Activated naive CD8-positive, alpha-beta T cell (primary cell): ENCODE data around the gene PDZD11.
"Not testable (repeated sequence)": the region's sequence is repeated elsewhere in the genome, so short reads cannot be mapped to it uniquely, and the experiment has no call there.

Experiments used
- H3K27ac Mint-ChIP-seq: one replicate; pipeline ENCODE4 v1.8.0; 2021; ENCODE audit warnings: mixed read lengths
- H3K27me3 Mint-ChIP-seq: one replicate; pipeline ENCODE4 v1.8.0; 2021; ENCODE audit warnings: mixed read lengths
- H3K36me3 Mint-ChIP-seq: one replicate; pipeline ENCODE4 v1.8.0; 2021; ENCODE audit warnings: mixed read lengths
- H3K4me1 Mint-ChIP-seq: one replicate; pipeline ENCODE4 v1.8.0; 2021; ENCODE audit warnings: low read depth, mixed read lengths
- H3K4me3 Mint-ChIP-seq: one replicate; pipeline ENCODE4 v1.8.0; 2021; ENCODE audit warnings: mild to moderate bottlenecking, mixed read lengths
- H3K9me3 Mint-ChIP-seq: one replicate; pipeline ENCODE4 v1.8.0; 2021; ENCODE audit warnings: low read depth, mixed read lengths

PDZD11 gene

DNA sequence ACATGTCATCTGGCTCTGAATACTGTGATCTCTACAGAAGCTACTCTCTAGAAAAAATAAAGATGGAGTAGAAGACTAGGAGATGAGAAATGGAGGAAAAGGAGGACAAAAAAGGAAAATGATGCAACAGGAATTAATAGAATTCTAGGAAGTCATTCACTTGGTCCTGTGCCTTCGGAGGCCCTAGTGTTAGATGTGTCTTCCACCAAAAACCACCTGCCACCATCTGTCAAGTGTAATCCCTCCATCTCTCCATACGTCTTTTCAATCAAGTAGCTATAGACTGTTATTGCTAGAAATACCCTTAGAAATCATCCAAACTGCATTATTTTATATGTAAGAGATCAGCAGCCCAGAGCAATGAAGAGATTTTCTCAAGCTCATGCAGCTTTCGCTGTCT, 10.6 kb downstream of the PDZD11 start:
- Mint-ChIP-seq H3K36me3 (peaks cover 5% of the 10 kb centered on the region), H3K27ac (no peak overlapping the region), H3K4me1 (no peaks in the 10 kb centered on the region), H3K9me3 (no peaks in the 10 kb centered on the region), H3K4me3 (no peak overlapping the region), H3K27me3 (no peaks in the 10 kb centered on the region)

GRCh38 chrX:70274029-70274428, 15.7 kb downstream of the PDZD11 start:
- not testable (repeated sequence) for H3K27me3 Mint-ChIP-seq, H3K36me3 Mint-ChIP-seq, H3K4me1 Mint-ChIP-seq, H3K4me3 Mint-ChIP-seq, H3K9me3 Mint-ChIP-seq, H3K27ac Mint-ChIP-seq

DNA sequence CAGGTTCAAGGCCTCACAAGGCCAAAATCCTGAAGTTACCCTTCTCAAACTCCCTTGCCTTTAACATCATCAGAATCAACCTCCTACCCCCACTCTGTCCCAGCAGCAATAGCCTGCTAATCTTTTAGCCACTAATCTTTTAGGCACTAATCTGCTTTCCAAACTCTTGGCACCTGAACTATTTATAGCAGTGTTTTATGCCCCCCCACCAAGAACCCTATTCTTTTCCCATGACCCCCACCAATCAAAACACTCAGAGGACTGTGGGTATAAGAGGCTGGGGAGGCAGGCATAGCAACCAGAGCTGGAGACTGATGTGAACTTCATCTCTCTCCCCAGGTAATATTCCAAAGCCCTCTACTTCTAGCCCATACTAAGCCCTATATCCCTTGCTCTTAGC, 21.7 kb downstream of the PDZD11 start, which contains the start of gene ARR3:
Gene ARR3 (plus strand): TSS at position 301 of the 400 bp plus-strand sequence. CDS start 1,052 bp downstream, outside the sequence.
- no peak within 1 kb of the TSS for H3K4me3 Mint-ChIP-seq
- H3K27me3 Mint-ChIP-seq, result no peaks in the 10 kb centered on the region
- H3K4me1 Mint-ChIP-seq, result no peaks in the 10 kb centered on the region
- H3K9me3 Mint-ChIP-seq, result no peaks in the 10 kb centered on the region
- H3K36me3 Mint-ChIP-seq, result peaks cover 3% of the 10 kb centered on the region
- H3K27ac Mint-ChIP-seq, result no peak within 1 kb of the TSS

- no peaks in the 10 kb centered on the region for H3K4me1 Mint-ChIP-seq
- H3K27ac Mint-ChIP-seq, result no peak overlapping the region
- peaks cover 5% of the 10 kb centered on the region for H3K36me3 Mint-ChIP-seq
- no peak overlapping the region for H3K4me3 Mint-ChIP-seq
- H3K9me3 Mint-ChIP-seq, result no peaks in the 10 kb centered on the region
- no peaks in the 10 kb centered on the region for H3K27me3 Mint-ChIP-seq
These were observed 24.9 kb downstream of the PDZD11 start for GRCh38 chrX:70264784-70265183.

GRCh38 chrX:70262952-70263567, 26.7 kb downstream of the PDZD11 start:
- H3K4me3 Mint-ChIP-seq, result no peak overlapping the region
- H3K27ac Mint-ChIP-seq, result no peak overlapping the region
- H3K27me3 Mint-ChIP-seq, result no peaks in the 10 kb centered on the region
- no peaks in the 10 kb centered on the region for H3K9me3 Mint-ChIP-seq
- peaks cover 5% of the 10 kb centered on the region for H3K36me3 Mint-ChIP-seq
- no peaks in the 10 kb centered on the region for H3K4me1 Mint-ChIP-seq

DNA sequence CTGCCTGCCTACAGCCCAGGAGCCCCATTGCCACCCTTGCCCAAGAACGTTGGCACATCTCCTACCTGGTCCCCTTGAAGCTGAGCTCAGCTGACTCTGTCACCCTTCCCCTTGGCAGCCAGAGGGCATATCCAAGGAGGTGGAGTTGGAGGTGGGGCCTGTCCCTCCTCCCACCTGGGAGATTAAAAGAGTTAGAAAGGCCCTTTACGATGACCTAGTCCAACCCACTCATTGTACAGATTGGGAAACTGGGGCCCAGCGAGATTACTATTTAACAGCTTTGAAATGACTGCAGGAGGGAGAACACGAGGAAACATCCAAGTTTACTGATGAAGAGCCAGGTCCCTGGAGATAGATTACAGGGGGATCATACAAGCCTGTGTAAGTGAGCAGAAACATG, 29.6 kb downstream of the PDZD11 start, which contains the start of gene P2RY4:
Gene P2RY4 (minus strand): TSS at position 101 of the 400 bp plus-strand sequence. CDS start 580 bp downstream, outside the sequence.
- no peak within 1 kb of the TSS for H3K27ac Mint-ChIP-seq
- H3K4me3 Mint-ChIP-seq, result no peak within 1 kb of the TSS

GRCh38 chrX:70257423-70258288, 32.1 kb downstream of the PDZD11 start:
- H3K4me1 Mint-ChIP-seq, result peaks cover 7% of the 10 kb centered on the region
- H3K27ac Mint-ChIP-seq, result no peak overlapping the region
- peaks cover 18% of the 10 kb centered on the region for H3K36me3 Mint-ChIP-seq
- no peaks in the 10 kb centered on the region for H3K27me3 Mint-ChIP-seq
- no peak overlapping the region for H3K4me3 Mint-ChIP-seq
- H3K9me3 Mint-ChIP-seq, result no peaks in the 10 kb centered on the region

More for the DNA sequence above, 29.6 kb downstream of the PDZD11 start, which contains the start of gene P2RY4:
- no peaks in the 10 kb centered on the region for H3K27me3 Mint-ChIP-seq
- H3K9me3 Mint-ChIP-seq, result no peaks in the 10 kb centered on the region
- H3K4me1 Mint-ChIP-seq, result no peaks in the 10 kb centered on the region
- peaks cover 6% of the 10 kb centered on the region for H3K36me3 Mint-ChIP-seq

DNA sequence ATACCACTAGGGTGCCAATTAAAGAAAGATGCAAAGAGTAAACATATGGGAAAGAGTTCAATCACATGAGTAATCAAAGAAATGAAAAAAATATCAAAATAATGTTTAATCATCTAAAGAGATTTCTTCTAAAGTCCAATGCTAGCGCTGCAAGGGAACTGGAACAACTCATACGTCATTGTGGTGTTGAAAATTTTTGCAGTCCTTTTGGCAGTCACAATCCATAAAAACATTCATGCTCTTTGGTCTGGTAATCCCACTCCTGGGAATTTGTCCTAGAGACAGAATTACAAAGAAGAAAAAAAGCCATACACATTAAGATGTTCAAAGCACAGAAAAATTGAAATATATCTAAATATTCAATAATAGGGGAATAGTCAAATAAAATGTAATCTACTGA, 34.3 kb downstream of the PDZD11 start:
- H3K27ac Mint-ChIP-seq, result no peak overlapping the region
- no peaks in the 10 kb centered on the region for H3K27me3 Mint-ChIP-seq
- H3K4me1 Mint-ChIP-seq, result peaks cover 7% of the 10 kb centered on the region
- no peaks in the 10 kb centered on the region for H3K9me3 Mint-ChIP-seq
- peaks cover 15% of the 10 kb centered on the region for H3K36me3 Mint-ChIP-seq
- no peak overlapping the region for H3K4me3 Mint-ChIP-seq

DNA sequence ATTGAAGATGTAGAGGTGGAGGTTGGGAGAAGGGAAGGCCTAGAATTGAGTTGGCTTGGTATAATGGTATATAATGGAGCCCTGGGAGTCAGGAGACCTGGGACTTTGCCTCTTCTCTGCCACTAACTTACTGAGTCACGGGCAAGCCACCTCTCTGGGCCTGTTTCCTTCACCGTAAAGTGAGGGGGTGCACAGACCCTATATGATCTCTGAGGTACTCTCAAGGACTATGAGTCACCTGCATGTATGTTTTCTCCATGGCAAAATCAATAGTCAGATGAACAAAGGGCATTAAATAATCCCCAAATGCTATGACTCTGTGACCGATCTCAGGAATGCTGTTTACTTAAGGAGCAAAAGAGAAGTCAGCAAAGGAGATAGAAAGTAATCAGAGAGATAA, 34.8 kb downstream of the PDZD11 start:
- no peaks in the 10 kb centered on the region for H3K9me3 Mint-ChIP-seq
- H3K27ac Mint-ChIP-seq, result no peak overlapping the region
- no peak overlapping the region for H3K4me3 Mint-ChIP-seq
- H3K27me3 Mint-ChIP-seq, result no peaks in the 10 kb centered on the region
- H3K36me3 Mint-ChIP-seq, result peaks cover 15% of the 10 kb centered on the region
- peaks cover 7% of the 10 kb centered on the region for H3K4me1 Mint-ChIP-seq

DNA sequence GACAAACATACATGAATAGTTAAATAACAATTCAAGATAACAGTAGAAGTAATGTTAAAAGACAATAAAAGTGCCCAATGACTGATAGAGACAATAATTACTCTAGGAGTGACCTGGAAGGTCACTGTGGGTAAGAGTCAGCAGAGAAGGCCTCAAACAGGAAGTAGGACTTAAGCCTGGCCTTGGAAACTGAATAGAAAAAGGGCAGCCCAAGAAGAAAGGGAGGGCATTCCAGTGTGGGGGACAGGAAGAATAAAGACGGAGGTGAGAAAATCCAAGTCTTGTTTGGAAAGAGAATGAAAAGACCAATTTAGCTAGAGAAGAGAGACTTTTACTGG, 35.7 kb downstream of the PDZD11 start:
- Mint-ChIP-seq H3K27me3 (no peaks in the 10 kb centered on the region), H3K36me3 (peaks cover 15% of the 10 kb centered on the region), H3K27ac (no peak overlapping the region), H3K4me3 (no peak overlapping the region), H3K4me1 (peaks cover 7% of the 10 kb centered on the region), H3K9me3 (no peaks in the 10 kb centered on the region)

- peaks cover 7% of the 10 kb centered on the region for H3K4me1 Mint-ChIP-seq
- peak overlapping the region; percentile 46 for H3K27ac Mint-ChIP-seq
- H3K4me3 Mint-ChIP-seq, result no peak overlapping the region
- no peaks in the 10 kb centered on the region for H3K27me3 Mint-ChIP-seq
- peaks cover 15% of the 10 kb centered on the region for H3K36me3 Mint-ChIP-seq
- H3K9me3 Mint-ChIP-seq, result no peaks in the 10 kb centered on the region
These were observed 36.2 kb downstream of the PDZD11 start for GRCh38 chrX:70253377-70254062.

GRCh38 chrX:70252491-70252890, 37.2 kb downstream of the PDZD11 start:
- Mint-ChIP-seq H3K36me3 (peaks cover 15% of the 10 kb centered on the region), H3K27me3 (no peaks in the 10 kb centered on the region), H3K4me3 (no peak overlapping the region), H3K9me3 (no peaks in the 10 kb centered on the region), H3K4me1 (peaks cover 7% of the 10 kb centered on the region), H3K27ac (no peak overlapping the region)

- Mint-ChIP-seq H3K27ac (no peak overlapping the region), H3K4me3 (no peak overlapping the region), H3K9me3 (no peaks in the 10 kb centered on the region), H3K4me1 (no peaks in the 10 kb centered on the region), H3K36me3 (no peaks in the 10 kb centered on the region), H3K27me3 (no peaks in the 10 kb centered on the region)
These were observed 42.5 kb downstream of the PDZD11 start for GRCh38 chrX:70247252-70247651.

DNA sequence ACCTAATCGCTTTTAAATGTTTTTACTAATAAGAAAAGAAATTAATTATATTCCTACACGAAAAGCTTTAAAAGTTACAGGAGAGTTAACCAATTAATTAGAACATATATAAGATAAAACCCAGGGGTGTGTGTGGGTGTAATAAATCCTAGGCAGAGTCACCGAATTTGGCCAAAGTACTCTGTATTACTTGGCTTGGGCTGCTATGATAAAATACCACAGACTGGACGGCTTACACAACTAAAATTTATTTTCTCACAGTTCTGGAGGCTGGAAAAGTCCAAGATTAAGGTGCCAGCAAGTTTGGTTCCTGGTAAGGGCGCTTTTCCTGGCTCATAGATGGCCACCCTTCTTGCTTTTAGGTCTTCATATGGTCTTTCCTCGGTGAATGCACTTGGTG, 44.8 kb downstream of the PDZD11 start:
- H3K4me3 Mint-ChIP-seq, result no peak overlapping the region
- H3K4me1 Mint-ChIP-seq, result no peaks in the 10 kb centered on the region
- H3K36me3 Mint-ChIP-seq, result no peaks in the 10 kb centered on the region
- no peak overlapping the region for H3K27ac Mint-ChIP-seq
- no peaks in the 10 kb centered on the region for H3K9me3 Mint-ChIP-seq
- no peaks in the 10 kb centered on the region for H3K27me3 Mint-ChIP-seq

DNA sequence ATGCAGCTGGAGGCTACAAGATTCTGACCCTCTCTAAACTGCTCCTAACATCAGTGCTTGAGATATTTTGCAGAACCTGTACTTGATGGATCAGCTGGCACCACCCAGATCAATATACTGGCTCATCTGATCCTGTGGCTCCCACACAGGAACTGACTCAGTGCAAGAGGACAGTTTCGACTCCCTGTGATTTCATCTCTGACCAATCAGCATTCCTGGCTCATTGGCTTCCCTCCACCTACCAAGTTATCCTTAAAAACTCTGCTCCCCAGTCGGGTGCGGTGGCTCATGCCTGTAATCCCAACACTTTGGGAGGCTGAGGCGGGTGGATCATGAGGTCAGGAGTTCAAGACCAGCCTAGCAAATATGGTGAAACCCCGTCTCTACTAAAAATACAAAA, 46.1 kb downstream of the PDZD11 start:
- not testable (repeated sequence) for H3K27me3 Mint-ChIP-seq, H3K4me3 Mint-ChIP-seq, H3K36me3 Mint-ChIP-seq, H3K9me3 Mint-ChIP-seq, H3K4me1 Mint-ChIP-seq, H3K27ac Mint-ChIP-seq
